GM12872 (cell line): ENCODE measurements around the gene IFIT5.

Experiments used
- CTCF ChIP-seq: IDR thresholded peaks from 3 replicates; pipeline ENCODE4 v1.5.1; 2011; ENCODE audit warnings: low read depth, mild to moderate bottlenecking, low read length, moderate library complexity; ENCODE audit not compliant: insufficient read depth

IFIT5 gene

DNA sequence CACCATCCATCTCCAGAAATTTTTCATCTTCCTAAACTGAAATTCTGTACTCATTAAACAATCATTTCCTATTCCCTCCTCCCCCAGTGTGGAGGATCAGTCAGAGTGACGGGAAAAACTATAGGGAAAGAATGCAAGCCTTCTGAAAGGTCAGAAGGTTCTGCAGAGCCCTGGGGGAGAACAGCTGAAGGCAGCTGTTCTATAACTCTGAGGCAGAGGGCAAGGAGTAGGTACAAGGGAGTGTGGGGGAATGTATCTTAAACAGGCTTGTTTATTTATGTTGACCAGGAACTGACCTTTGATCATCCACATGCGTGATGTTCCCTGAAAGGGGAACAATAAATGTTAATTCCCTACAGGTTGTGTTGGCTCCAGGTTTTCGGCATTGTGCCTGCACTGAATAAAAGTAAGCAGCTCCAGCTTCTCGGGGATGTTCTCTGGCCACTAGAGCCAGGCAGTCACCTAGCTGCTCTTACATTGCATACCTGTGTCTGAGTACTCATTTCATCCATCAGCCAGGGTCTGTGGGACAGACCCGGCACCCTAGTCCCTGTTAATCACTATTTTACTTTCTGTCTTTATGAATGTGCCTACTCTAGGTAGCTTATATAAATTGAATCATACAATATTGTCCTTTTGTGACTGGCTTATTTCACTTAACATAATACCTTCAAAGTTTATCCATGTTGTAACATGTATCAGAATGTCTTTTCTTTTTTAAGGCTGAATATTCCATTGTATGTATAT lies 16.2 kb upstream of the IFIT5 start:
- no peak for TF ChIP-seq CTCF

GRCh38 chr10:89399956-89400355 lies 14.4 kb upstream of the IFIT5 start:
- no peak for TF ChIP-seq CTCF

DNA sequence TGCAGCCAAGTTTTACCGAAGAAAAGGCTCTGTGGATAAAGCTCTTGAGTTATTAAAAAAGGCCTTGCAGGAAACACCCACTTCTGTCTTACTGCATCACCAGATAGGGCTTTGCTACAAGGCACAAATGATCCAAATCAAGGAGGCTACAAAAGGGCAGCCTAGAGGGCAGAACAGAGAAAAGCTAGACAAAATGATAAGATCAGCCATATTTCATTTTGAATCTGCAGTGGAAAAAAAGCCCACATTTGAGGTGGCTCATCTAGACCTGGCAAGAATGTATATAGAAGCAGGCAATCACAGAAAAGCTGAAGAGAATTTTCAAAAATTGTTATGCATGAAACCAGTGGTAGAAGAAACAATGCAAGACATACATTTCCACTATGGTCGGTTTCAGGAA lies 11.3 kb upstream of the IFIT5 start:
- no peak for TF ChIP-seq CTCF

DNA sequence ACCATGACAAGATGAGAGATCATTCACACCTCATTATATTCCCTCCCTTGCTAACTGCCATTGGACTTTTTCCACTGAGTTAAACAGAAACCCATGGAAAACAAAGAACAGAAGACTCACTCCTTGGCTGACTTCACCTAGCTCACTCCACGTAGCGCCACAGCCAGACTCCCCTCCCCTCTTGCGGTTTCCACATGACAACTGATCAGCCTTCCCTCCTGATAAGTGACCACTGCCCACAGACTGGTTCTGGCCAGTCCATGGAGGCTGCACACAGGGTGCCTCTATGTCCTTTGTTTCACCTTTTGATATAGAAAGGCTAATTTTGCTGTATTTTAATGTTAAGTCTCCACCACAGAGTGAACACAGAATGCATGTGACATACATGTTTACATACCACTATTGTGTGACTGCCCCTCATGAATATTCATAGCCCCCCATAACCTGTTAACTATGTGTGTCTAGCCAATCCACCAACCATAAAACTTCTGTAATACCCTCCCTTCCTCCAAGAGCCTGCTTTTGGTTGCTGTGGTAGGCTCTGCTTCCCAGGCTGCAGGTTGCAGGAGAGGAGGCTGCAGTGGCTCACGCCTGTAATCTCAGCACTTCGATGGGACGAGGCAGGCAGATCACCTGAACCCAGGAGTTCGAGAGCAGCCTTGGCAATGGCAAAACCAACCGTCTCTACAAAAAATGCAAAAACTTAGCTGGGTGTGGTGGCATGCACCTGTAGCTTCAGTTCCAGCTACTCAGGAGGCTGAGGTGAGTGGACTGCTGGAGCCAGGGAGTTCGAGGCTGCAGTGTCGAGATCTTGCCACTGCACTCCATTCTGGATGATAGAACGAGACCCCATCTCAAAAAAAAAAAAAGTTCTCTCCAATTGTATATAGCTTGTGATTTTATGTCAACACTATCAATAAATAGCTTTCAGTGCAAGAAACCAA lies 10.0 kb upstream of the IFIT5 start:
- no peak for TF ChIP-seq CTCF

DNA sequence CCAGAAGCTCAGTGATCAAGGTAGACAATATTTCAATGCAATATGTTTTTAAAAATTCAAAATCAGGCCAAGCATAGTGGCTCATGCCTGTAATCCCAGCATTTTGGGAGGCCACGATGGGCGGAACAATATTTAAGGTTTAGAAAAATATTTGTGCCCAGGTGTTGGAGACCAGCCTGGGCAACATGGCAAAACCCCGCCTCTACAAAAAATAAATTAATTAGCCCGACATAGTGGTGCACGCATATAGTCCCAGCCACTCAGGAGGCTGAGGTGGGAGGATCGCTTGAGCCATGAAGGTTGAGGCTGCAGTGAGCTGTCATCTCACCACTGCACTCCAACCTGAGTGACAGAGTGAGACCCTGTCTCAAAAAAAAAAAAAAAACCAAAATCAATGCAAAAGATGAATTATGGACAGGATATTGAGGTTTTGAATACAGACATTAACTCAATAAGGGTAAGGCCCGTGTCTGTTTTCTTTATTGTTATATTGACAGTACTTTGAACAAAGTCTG lies 913 bp upstream of the IFIT5 start:
- TF ChIP-seq CTCF, result no peak

- TF ChIP-seq CTCF, result 0 out of 3 replicates have a peak, but pooled peaks have one; percentile 11
Measured at GRCh38 chr10:89414879-89415821, 782 bp downstream of the IFIT5 start.
